ENCODE results near the gene ATP11C. TPM values are rescaled to one million over a fixed set of nuclear protein-coding genes. Genes with fewer than 3 reads are reported as not detected.

The ATP11C gene
- total RNA-seq, 1 experiment from 2014 or later, result 102 TPM

DNA sequence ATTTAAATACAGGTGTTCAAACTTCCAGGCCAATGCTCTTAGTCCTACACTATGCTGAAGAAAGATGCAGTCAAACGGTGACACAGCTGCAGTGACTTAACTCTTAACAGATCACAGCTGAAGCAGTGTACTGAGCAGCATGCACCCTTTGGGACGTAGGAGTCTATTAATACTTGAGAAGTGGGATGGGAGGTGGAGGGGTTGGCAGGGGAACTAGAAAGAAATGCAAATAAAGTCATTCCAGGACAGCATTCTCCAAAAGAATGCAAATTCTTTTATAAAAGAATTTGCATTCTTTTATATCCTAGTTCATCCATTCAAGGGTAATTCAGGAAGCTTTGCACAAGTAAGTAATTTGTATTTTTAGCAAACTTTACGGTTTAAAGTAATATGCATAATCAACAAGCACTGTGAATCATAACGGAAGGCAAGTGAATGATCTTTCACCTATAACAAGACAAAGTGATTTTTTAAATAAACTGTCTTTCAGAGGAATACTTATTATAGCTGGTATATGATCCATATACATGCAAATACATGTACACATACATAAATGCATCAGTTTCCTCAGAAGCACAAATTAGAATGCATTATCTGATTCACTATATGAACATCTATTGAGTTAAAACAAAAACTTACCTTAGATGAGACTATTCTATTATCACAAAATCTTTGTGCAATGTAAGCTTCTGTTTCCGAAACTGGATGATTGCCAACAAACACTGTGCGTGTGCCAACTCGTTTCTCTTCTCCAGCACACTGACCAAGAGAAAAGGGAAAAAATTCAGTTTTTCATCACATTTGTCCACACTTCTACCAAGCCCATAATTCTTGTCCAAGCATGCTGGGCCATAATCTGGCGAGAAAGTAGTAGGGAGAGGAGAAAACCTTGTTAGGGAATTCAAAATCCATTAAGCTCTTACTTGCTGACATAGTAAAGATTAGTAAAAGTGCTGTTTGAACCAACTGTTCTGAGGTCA is 106.5 kb downstream of the ATP11C start:
- Histone ChIP-seq H3K36me3 (replicated peaks; ENCODE audit: control insufficient read depth, insufficient read depth, low read length) (no peaks in the 10 kb centered on the region), H3K4me3 (ENCODE audit: insufficient read depth, low read depth, low read length) (no peak overlapping the region), H3K27me3 (ENCODE audit: control insufficient read depth, insufficient read depth, low read length) (no peaks in the 10 kb centered on the region)
- DNase-seq, result peak; percentile 16

GRCh38 chrX:139825618-139826017 is 107.2 kb downstream of the ATP11C start:
- Histone ChIP-seq H3K4me3 (ENCODE audit: insufficient read depth, low read depth, low read length) (no peak overlapping the region), H3K27me3 (ENCODE audit: control insufficient read depth, insufficient read depth, low read length) (no peaks in the 10 kb centered on the region), H3K36me3 (replicated peaks; ENCODE audit: control insufficient read depth, insufficient read depth, low read length) (no peaks in the 10 kb centered on the region)
- no peak for DNase-seq

DNA sequence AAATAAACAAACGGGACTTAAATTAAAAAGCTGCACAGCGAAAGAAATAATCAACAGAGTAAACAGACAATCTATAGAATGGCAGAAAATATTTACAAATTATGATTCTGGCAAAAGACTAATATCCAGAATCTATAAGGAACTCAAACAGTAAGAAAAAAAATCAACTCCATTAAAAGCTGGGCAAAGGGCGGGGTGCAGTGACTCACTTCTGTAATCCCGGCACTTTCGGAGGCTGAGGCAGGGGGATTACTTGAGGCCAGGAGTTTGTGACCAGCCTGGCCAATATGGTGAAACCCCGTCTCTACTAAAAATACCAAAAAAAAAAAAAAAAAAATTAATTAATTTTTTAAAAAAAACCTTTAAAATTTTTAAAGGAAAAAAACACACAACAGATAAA is 109.0 kb downstream of the ATP11C start:
- no peak for DNase-seq
- Histone ChIP-seq H3K36me3 (replicated peaks; ENCODE audit: control insufficient read depth, insufficient read depth, low read length) (no peaks in the 10 kb centered on the region), H3K27me3 (ENCODE audit: control insufficient read depth, insufficient read depth, low read length) (no peaks in the 10 kb centered on the region), H3K4me3 (ENCODE audit: insufficient read depth, low read depth, low read length) (no peak overlapping the region)

DNA sequence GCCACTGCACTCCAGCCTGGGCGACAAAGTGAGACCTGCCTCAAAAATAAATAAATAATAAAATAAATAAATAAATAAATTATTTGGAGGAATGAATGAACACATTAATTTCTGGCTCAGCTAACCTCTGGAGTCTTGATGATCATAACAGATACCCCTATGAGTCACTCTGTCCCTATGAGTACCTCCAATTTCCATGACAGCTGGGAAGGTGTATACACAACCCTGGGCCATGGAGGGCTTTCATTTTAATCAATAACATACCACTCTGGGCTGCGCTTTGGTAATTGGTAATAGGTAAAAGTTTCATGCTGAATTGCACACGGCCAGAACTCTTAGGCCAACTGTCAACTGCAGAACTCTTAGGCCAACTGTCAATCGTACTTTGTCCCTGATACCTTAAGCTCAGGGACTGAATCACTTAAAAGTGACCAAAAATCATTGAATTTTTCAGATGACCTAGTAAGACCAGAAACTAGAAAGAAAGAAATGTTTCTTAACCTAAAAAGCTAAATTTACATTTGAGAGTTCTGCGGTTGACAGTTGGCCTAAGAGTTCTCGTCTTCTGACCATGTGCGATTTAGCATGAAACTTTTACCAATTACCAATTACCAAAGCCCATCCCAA is 112.4 kb downstream of the ATP11C start:
- Histone ChIP-seq H3K27me3 (ENCODE audit: control insufficient read depth, insufficient read depth, low read length) (no peaks in the 10 kb centered on the region), H3K4me3 (ENCODE audit: insufficient read depth, low read depth, low read length) (no peak overlapping the region), H3K36me3 (replicated peaks; ENCODE audit: control insufficient read depth, insufficient read depth, low read length) (no peaks in the 10 kb centered on the region; the same call in none of the 2 replicates)
- DNase-seq, result no peak

DNA sequence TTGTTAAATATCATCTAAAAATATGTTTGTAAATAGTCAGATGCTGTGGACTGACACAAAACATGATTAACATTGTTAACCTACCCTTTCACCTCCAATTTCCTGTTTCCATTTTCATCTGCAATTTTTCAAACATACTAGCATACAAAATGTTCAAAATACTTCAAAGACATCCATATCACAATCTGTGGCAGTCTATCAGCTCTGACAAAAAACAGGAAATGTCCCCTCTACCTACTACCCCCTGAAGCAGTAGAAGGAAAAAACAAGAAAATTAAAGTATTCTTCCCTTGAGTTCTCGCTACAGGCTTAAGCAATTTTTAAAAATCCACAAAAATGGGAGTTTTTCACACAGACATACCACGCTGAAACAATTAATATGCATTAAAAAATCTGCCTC is 116.6 kb downstream of the ATP11C start:
- Histone ChIP-seq H3K27me3 (ENCODE audit: control insufficient read depth, insufficient read depth, low read length) (no peaks in the 10 kb centered on the region), H3K36me3 (replicated peaks; ENCODE audit: control insufficient read depth, insufficient read depth, low read length) (peaks cover 1% of the 10 kb centered on the region), H3K4me3 (ENCODE audit: insufficient read depth, low read depth, low read length) (no peak overlapping the region)
- no peak for DNase-seq

GRCh38 chrX:139815771-139816170 is 117.1 kb downstream of the ATP11C start:
- DNase-seq, result no peak
- Histone ChIP-seq H3K36me3 (replicated peaks; ENCODE audit: control insufficient read depth, insufficient read depth, low read length) (peaks cover 1% of the 10 kb centered on the region), H3K4me3 (ENCODE audit: insufficient read depth, low read depth, low read length) (no peak overlapping the region), H3K27me3 (ENCODE audit: control insufficient read depth, insufficient read depth, low read length) (no peaks in the 10 kb centered on the region)

GRCh38 chrX:139811942-139812629 is 120.8 kb downstream of the ATP11C start:
- DNase-seq, result no peak
- H3K4me3 ChIP-seq (ENCODE audit: insufficient read depth, low read depth, low read length), result no peak overlapping the region
- H3K27me3 ChIP-seq (ENCODE audit: control insufficient read depth, insufficient read depth, low read length), result no peaks in the 10 kb centered on the region
- H3K36me3 ChIP-seq (replicated peaks; ENCODE audit: control insufficient read depth, insufficient read depth, low read length), result peaks cover 1% of the 10 kb centered on the region; the same call in 1 of the 2 replicates

DNA sequence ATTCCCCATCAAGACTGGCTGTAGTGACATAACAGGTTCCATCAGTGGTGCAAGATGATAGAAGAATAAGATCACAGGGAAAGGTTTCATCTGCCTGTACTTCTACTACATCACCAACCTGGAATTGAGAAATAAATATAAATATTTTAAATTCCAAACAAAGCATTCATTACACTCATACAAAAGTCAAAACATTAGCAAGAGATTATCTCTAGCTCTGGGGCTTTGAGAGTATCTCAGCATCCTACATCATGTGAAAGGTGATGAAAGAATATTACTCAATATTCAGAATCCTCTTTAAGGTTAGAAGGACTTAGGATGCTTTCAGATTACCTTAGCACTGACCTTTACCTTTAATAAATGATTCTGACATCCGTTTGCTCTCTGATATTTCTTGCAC is 128.4 kb downstream of the ATP11C start:
- Histone ChIP-seq H3K4me3 (ENCODE audit: insufficient read depth, low read depth, low read length) (no peak overlapping the region), H3K36me3 (replicated peaks; ENCODE audit: control insufficient read depth, insufficient read depth, low read length) (peaks cover 6% of the 10 kb centered on the region), H3K27me3 (ENCODE audit: control insufficient read depth, insufficient read depth, low read length) (no peaks in the 10 kb centered on the region)
- DNase-seq, result no peak

GRCh38 chrX:139803224-139803623 is 129.6 kb downstream of the ATP11C start:
- Histone ChIP-seq H3K27me3 (ENCODE audit: control insufficient read depth, insufficient read depth, low read length) (no peaks in the 10 kb centered on the region), H3K36me3 (replicated peaks; ENCODE audit: control insufficient read depth, insufficient read depth, low read length) (peaks cover 6% of the 10 kb centered on the region), H3K4me3 (ENCODE audit: insufficient read depth, low read depth, low read length) (no peak overlapping the region)
- no peak for DNase-seq

GRCh38 chrX:139802048-139802447 is 130.8 kb downstream of the ATP11C start:
- Histone ChIP-seq H3K36me3 (replicated peaks; ENCODE audit: control insufficient read depth, insufficient read depth, low read length) (peaks cover 8% of the 10 kb centered on the region), H3K27me3 (ENCODE audit: control insufficient read depth, insufficient read depth, low read length) (no peaks in the 10 kb centered on the region), H3K4me3 (ENCODE audit: insufficient read depth, low read depth, low read length) (no peak overlapping the region)
- DNase-seq, result no peak

- no peak for DNase-seq
- peaks cover 8% of the 10 kb centered on the region for H3K36me3 ChIP-seq (replicated peaks; ENCODE audit: control insufficient read depth, insufficient read depth, low read length)
Measured at GRCh38 chrX:139801397-139801813, 131.4 kb downstream of the ATP11C start.

GRCh38 chrX:139798701-139799100 is 134.2 kb downstream of the ATP11C start:
- Histone ChIP-seq H3K4me3 (ENCODE audit: insufficient read depth, low read depth, low read length) (no peak overlapping the region), H3K27me3 (ENCODE audit: control insufficient read depth, insufficient read depth, low read length) (no peaks in the 10 kb centered on the region), H3K36me3 (replicated peaks; ENCODE audit: control insufficient read depth, insufficient read depth, low read length) (peaks cover 9% of the 10 kb centered on the region)
- DNase-seq, result no peak

More at GRCh38 chrX:139801397-139801813, 131.4 kb downstream of the ATP11C start:
- H3K4me3 ChIP-seq (ENCODE audit: insufficient read depth, low read depth, low read length), result no peak overlapping the region
- no peaks in the 10 kb centered on the region for H3K27me3 ChIP-seq (ENCODE audit: control insufficient read depth, insufficient read depth, low read length)

DNA sequence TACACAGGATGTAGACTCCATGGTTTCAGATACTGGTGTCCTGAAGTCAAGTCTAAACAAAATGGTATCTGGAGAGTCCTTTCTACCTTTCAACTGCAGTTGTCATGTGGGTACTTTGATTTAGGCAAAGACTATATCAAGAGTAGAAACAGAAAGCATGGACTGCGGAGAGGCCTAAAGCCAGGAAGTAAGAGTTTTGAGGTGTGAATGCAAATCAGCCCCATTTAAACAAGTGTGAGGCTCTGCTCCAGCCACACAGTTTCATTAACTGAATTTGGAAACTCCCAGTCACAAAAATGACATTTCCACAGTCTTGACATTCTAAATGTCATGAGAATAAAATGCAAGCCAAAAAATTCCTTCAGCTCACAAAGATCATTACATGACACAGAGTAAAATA is 137.7 kb downstream of the ATP11C start:
- Histone ChIP-seq H3K27me3 (ENCODE audit: control insufficient read depth, insufficient read depth, low read length) (no peaks in the 10 kb centered on the region), H3K36me3 (replicated peaks; ENCODE audit: control insufficient read depth, insufficient read depth, low read length) (peaks cover 3% of the 10 kb centered on the region; the same call in 1 of the 2 replicates), H3K4me3 (ENCODE audit: insufficient read depth, low read depth, low read length) (no peak overlapping the region)
- no peak for DNase-seq

DNA sequence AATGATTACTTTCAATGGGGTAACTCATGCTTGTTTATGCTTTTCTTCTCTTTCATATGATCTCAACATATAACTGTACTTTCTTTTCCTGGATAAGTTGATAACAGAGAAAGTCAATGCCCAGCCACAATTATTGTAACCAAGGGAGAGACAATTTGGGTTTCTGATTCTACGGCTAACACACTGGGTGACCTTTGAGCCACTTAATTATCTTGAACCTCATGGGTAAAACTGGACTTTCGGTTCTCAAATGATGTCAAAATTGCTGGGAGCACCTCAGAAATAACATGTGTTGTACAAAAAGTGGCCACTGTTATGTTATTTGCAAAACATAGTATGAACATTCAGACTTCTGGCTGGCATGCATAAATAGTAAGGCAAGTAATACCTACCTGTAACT is 145.3 kb downstream of the ATP11C start:
- peaks cover 10% of the 10 kb centered on the region for H3K36me3 ChIP-seq (replicated peaks; ENCODE audit: control insufficient read depth, insufficient read depth, low read length)
- H3K27me3 ChIP-seq (ENCODE audit: control insufficient read depth, insufficient read depth, low read length), result no peaks in the 10 kb centered on the region
- no peak for DNase-seq
- H3K4me3 ChIP-seq (ENCODE audit: insufficient read depth, low read depth, low read length), result no peak overlapping the region

All from H7 (cell line).